Common myeloid progenitor, CD34-positive (primary cell): ENCODE data around the gene DUSP6.

Experiments
- CTCF ChIA-PET: fragments of 350-600 bp; sonication (Branson Sonifier 250); formaldehyde crosslinking; loops from one replicate; lab custom pipeline; 2021; ENCODE audit warnings: antibody characterized with exemption; lab: Charles Lee
- POLR2A ChIA-PET: fragments of 350-600 bp; sonication (Branson Sonifier 250); formaldehyde crosslinking; loops from one replicate; lab custom pipeline; 2021; ENCODE audit warnings: antibody characterized with exemption; lab: Charles Lee
- DNase-seq, 3 donors: peaks; one replicate each; pipeline versions ENCODE4 v3.0.0 to v3.0.0-alpha.2; 2013
- H3K27ac ChIP-seq, 2 experiments: 1 replicate in 1 of 2; 2 replicates in 1 of 2; pipeline ENCODE4 v1.7.0; 2013; ENCODE audit warnings: inconsistent platforms in 2 of 2, low read length in 2 of 2, mild to moderate bottlenecking in 2 of 2, low read depth in 1 of 2, moderate library complexity in 1 of 2; ENCODE audit not compliant: severe bottlenecking in 2 of 2, insufficient read depth in 1 of 2, poor library complexity in 1 of 2
- H3K27me3 ChIP-seq, 5 experiments: replicated peaks in 2 of 5; 1 replicate in 3 of 5; 2 replicates in 2 of 5; pipeline versions ENCODE4 v1.6.1 to v1.7.0; 2013; ENCODE audit warnings: low read length in 4 of 5, mild to moderate bottlenecking in 2 of 5, moderate library complexity in 2 of 5, inconsistent platforms in 1 of 5; ENCODE audit not compliant: insufficient read depth in 5 of 5, control insufficient read depth in 4 of 5
- H3K36me3 ChIP-seq, 4 experiments: 1 replicate in 2 of 4; 2 replicates in 2 of 4; pipeline versions ENCODE4 v1.6.1 to v1.7.0; 2013; ENCODE audit warnings: low read length in 3 of 4, control low read depth in 1 of 4, mild to moderate bottlenecking in 1 of 4; ENCODE audit not compliant: control insufficient read depth in 4 of 4, insufficient read depth in 4 of 4
- H3K4me1 ChIP-seq, 4 experiments: 1 replicate in 3 of 4; 2 replicates in 1 of 4; pipeline versions ENCODE4 v1.6.1 to v1.7.1; 2013; ENCODE audit warnings: low read length in 3 of 4, mild to moderate bottlenecking in 3 of 4, control low read depth in 1 of 4, inconsistent platforms in 1 of 4, moderate library complexity in 1 of 4; ENCODE audit not compliant: control insufficient read depth in 4 of 4, insufficient read depth in 4 of 4; ENCODE audit errors: control extremely low read depth in 1 of 4
- H3K4me3 ChIP-seq, 7 experiments: 1 replicate in 4 of 7; 2 replicates in 3 of 7; pipeline versions ENCODE4 v1.5.1 to v1.7.0; 2013; ENCODE audit warnings: mild to moderate bottlenecking in 7 of 7, low read length in 6 of 7, moderate library complexity in 6 of 7, inconsistent platforms in 2 of 7, low read depth in 2 of 7, control low read depth in 1 of 7; ENCODE audit not compliant: insufficient read depth in 4 of 7, control insufficient read depth in 1 of 7; ENCODE audit errors: extremely low read depth in 1 of 7
- H3K9me3 ChIP-seq, 5 experiments: 1 replicate in 4 of 5; 2 replicates in 1 of 5; pipeline versions ENCODE4 v1.6.1 to v1.7.1; 2013; ENCODE audit warnings: low read length in 4 of 5, mild to moderate bottlenecking in 2 of 5, inconsistent platforms in 1 of 5, low read depth in 1 of 5, moderate library complexity in 1 of 5; ENCODE audit not compliant: control insufficient read depth in 4 of 5, insufficient read depth in 2 of 5; ENCODE audit errors: control extremely low read depth in 1 of 5
- whole genome bisulfite sequencing: methylation state at CpG from one replicate; pipeline ENCODE4 v1.1.5; 2013; ENCODE audit not compliant: insufficient coverage; 5-methylcytosine and 5-hydroxymethylcytosine counted together

DUSP6 gene

GRCh38 chr12:89391726-89392336 lies 39.5 kb upstream of the DUSP6 start:
- Histone ChIP-seq H3K27ac (no peak overlapping the region), H3K27me3 (no peaks in the 10 kb centered on the region), H3K36me3 (no peaks in the 10 kb centered on the region), H3K9me3 (no peaks in the 10 kb centered on the region), H3K4me1 (peaks cover 0 to 19% (median under 1%) of the 10 kb centered on the region in 4 experiments), H3K4me3 (no peak overlapping the region)
- ChIA-PET POLR2A (no interaction called here), CTCF (no interaction called here)
- DNase-seq: no peak
- 100% methylated on average over 5 of the region's 6 CpGs for WGBS

DNA sequence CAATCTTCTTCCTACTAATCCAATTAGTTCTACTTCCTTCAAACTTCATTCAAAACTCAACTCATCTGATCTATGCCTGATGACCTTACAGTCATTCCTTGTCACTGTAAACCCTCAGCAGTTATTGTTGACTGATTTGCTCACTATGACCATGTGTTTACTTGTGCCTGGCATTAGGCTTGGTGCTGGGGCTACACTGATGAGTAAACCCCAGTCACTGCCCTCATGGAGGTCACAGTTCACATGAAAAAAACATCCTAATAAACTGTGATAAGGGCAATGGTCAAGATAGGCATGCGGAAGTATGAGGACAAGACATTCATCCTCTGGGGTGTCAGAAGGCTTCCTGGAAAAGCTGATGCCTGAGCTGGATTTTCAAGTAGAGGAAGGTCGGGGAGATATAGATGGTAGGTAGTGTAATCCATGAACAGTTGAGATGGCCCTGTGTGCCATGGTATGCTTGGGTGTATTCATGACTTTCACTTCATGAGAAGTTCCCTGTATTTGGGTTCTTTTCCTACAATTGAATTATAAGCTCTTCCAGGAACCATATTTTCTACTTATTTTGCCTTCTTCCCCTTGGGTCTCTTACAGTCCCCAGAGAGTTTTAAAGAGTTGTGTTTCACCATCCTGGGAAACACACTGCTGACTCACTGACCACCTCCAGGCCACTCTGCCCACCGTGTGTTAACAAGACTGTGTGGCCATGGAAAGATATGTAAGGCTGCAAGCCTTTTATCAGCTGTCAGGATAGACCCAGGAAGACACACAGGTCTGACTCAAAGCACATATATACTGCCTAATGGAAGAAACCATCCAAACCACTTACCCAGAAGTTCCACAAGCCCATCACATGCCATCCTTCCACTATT lies 38.7 kb upstream of the DUSP6 start:
- CTCF ChIA-PET: no interaction called here
- POLR2A ChIA-PET: no interaction called here
- Histone ChIP-seq H3K4me1 (peaks cover 0 to 19% (median under 1%) of the 10 kb centered on the region in 4 experiments), H3K9me3 (no peaks in the 10 kb centered on the region), H3K36me3 (no peaks in the 10 kb centered on the region), H3K4me3 (no peak overlapping the region), H3K27me3 (no peaks in the 10 kb centered on the region), H3K27ac (no peak overlapping the region)
- no peak for DNase-seq
- WGBS: 100% methylated on average over 1 of the region's 3 CpGs

- Histone ChIP-seq H3K27ac (no peak overlapping the region), H3K9me3 (no peaks in the 10 kb centered on the region), H3K36me3 (no peaks in the 10 kb centered on the region), H3K27me3 (no peaks in the 10 kb centered on the region), H3K4me1 (peaks cover 0 to 20% (median under 1%) of the 10 kb centered on the region in 4 experiments), H3K4me3 (no peak overlapping the region)
- ChIA-PET CTCF (no interaction called here), POLR2A (no interaction called here)
- DNase-seq: peak in 1 of 3 donors; percentile 12
- 60% methylated on average over 2 of the region's 6 CpGs for WGBS
These were observed 37.7 kb upstream of the DUSP6 start for GRCh38 chr12:89389755-89390661.

DNA sequence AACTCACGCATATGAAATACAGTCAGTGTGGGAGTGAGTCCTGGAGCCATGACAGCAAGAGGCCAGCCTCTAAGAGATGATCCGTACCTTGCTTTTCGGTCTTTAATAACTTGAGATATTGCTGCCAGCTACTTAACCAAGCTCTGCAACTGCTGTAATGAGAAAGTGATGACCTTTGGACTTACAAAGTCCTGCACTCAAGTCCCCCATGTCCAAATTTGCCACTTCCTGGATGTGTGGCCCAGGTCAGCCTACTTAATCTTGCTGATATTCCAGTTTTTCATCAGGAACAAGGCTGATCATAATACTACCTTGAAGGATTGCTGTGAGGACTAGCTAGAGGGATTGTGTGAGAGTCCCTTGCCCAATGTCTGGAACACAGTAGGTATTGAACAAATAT lies 33.8 kb upstream of the DUSP6 start:
- H3K4me1 ChIP-seq: peaks cover 0 to 37% (median 10%) of the 10 kb centered on the region in 4 experiments
- ChIA-PET POLR2A (no interaction called here), CTCF (no interaction called here)
- no peaks in the 10 kb centered on the region for H3K36me3 ChIP-seq
- H3K27ac ChIP-seq: no peak overlapping the region
- H3K9me3 ChIP-seq: no peaks in the 10 kb centered on the region
- no peak for DNase-seq
- WGBS: 67% methylated on average over 3 of the region's 3 CpGs
- H3K4me3 ChIP-seq: no peak overlapping the region
- H3K27me3 ChIP-seq: no peaks in the 10 kb centered on the region

GRCh38 chr12:89384807-89385206 lies 32.5 kb upstream of the DUSP6 start:
- Histone ChIP-seq H3K27ac (no peak overlapping the region), H3K4me3 (no peak overlapping the region), H3K4me1 (peaks cover 0 to 23% (median 9%) of the 10 kb centered on the region in 4 experiments), H3K27me3 (no peaks in the 10 kb centered on the region), H3K9me3 (no peaks in the 10 kb centered on the region), H3K36me3 (no peaks in the 10 kb centered on the region)
- WGBS: no CpG with 5 or more reads among the region's 3 CpGs
- POLR2A ChIA-PET: no interaction called here
- DNase-seq: no peak
- CTCF ChIA-PET: interaction anchor here (0.6 kb wide), 1 partner anchor 326 kb away, joined by 3 read pairs; no protein-coding TSS in a partner anchor

GRCh38 chr12:89384050-89384758 lies 31.9 kb upstream of the DUSP6 start:
- ChIA-PET POLR2A (no interaction called here), CTCF (interaction anchor here (0.6 kb wide), 1 partner anchor 326 kb away, joined by 3 read pairs; no protein-coding TSS in a partner anchor)
- no peak for DNase-seq
- Histone ChIP-seq H3K27ac (no peak overlapping the region), H3K27me3 (no peaks in the 10 kb centered on the region), H3K36me3 (no peaks in the 10 kb centered on the region), H3K4me1 (peaks cover 0 to 22% (median 9%) of the 10 kb centered on the region in 4 experiments), H3K4me3 (no peak overlapping the region), H3K9me3 (no peaks in the 10 kb centered on the region)
- WGBS: 67% methylated on average over 4 of the region's 8 CpGs
